Stimulated activated naive CD4-positive, alpha-beta T cell (primary cell): ENCODE measurements around the gene SF3B3.

ENCODE experiments used
- DNase-seq, 6 experiments: peaks; one replicate each; lab custom pipeline; 2025; lab: John Stamatoyannopoulos, UW

SF3B3 gene

GRCh38 chr16:70523743-70524398 is at the start of gene SF3B3:
Gene SF3B3 (plus strand): TSS chr16:70523816. CDS start chr16:70526657, 2,841 bp downstream.
- DNase-seq: peak; percentile 76 to 97 (median 84)

- no peak for DNase-seq
Observed at GRCh38 chr16:70474320-70475053, 49.1 kb upstream of the SF3B3 start.

- no peak for DNase-seq
Observed at GRCh38 chr16:70475054-70475871, 48.4 kb upstream of the SF3B3 start.

- no peak for DNase-seq
Observed at GRCh38 chr16:70476272-70477020, 47.2 kb upstream of the SF3B3 start.

- DNase-seq: no peak
Observed at GRCh38 chr16:70478169-70478568, 45.4 kb upstream of the SF3B3 start.

- no peak for DNase-seq
Observed at GRCh38 chr16:70478912-70479341, 44.7 kb upstream of the SF3B3 start.

GRCh38 chr16:70480127-70481105 is 43.2 kb upstream of the SF3B3 start:
- DNase-seq: no peak

GRCh38 chr16:70481929-70482536 is 41.6 kb upstream of the SF3B3 start:
- DNase-seq: no peak

GRCh38 chr16:70482624-70483023 is 41.0 kb upstream of the SF3B3 start:
- no peak for DNase-seq

GRCh38 chr16:70483426-70483825 is 40.2 kb upstream of the SF3B3 start:
- DNase-seq: no peak

GRCh38 chr16:70484867-70485266 is 38.7 kb upstream of the SF3B3 start:
- DNase-seq: no peak

GRCh38 chr16:70490261-70490660 is 33.4 kb upstream of the SF3B3 start:
- DNase-seq: no peak

- no peak for DNase-seq
Observed at GRCh38 chr16:70493802-70494201, 29.8 kb upstream of the SF3B3 start.

- DNase-seq: no peak
Observed at GRCh38 chr16:70494202-70494770, 29.3 kb upstream of the SF3B3 start.

GRCh38 chr16:70494777-70495176 is 28.8 kb upstream of the SF3B3 start:
- no peak for DNase-seq

- no peak for DNase-seq
Observed at GRCh38 chr16:70495425-70496182, 28.0 kb upstream of the SF3B3 start.

- DNase-seq: no peak
Observed at GRCh38 chr16:70496513-70496912, 27.1 kb upstream of the SF3B3 start.

- no peak for DNase-seq
Observed at GRCh38 chr16:70508752-70509151, 14.9 kb upstream of the SF3B3 start.

GRCh38 chr16:70510216-70510615 is 13.4 kb upstream of the SF3B3 start:
- no peak for DNase-seq
